Adrenal gland (tissue), 5 donors: Measurements from ENCODE around the gene BCL6B.

Source experiments
- POLR2A ChIP-seq, 2 donors: fragments of 450-650 bp; IDR thresholded peaks; one replicate each; pipeline ENCODE4 v1.6.1; 2017; ENCODE audit warnings: antibody characterized with exemption in 2 of 2, mild to moderate bottlenecking in 2 of 2, moderate library complexity in 1 of 2
- TF ChIP-seq, protein P1 (sequence below), 6 experiments: fragments of 450-650 bp in 4 of 6; fragments of 200-600 bp in 2 of 6; sonication (generic) in 1 of 6; IDR thresholded peaks; 1 replicate in 5 of 6; 2 replicates in 1 of 6; pipeline versions ENCODE4 v1.5.1 to v1.8.0; 2016 to 2021; ENCODE audit warnings: antibody characterized with exemption in 6 of 6, mild to moderate bottlenecking in 2 of 6, moderate library complexity in 1 of 6
- donor health status: DM: no; HTN: no; CAD: no.

- TF ChIP-seq, protein P1, sequence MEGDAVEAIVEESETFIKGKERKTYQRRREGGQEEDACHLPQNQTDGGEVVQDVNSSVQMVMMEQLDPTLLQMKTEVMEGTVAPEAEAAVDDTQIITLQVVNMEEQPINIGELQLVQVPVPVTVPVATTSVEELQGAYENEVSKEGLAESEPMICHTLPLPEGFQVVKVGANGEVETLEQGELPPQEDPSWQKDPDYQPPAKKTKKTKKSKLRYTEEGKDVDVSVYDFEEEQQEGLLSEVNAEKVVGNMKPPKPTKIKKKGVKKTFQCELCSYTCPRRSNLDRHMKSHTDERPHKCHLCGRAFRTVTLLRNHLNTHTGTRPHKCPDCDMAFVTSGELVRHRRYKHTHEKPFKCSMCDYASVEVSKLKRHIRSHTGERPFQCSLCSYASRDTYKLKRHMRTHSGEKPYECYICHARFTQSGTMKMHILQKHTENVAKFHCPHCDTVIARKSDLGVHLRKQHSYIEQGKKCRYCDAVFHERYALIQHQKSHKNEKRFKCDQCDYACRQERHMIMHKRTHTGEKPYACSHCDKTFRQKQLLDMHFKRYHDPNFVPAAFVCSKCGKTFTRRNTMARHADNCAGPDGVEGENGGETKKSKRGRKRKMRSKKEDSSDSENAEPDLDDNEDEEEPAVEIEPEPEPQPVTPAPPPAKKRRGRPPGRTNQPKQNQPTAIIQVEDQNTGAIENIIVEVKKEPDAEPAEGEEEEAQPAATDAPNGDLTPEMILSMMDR (IDR thresholded peaks at IDR 0.05), result no peak
- peak in 1 of 2 donors; percentile 68 for TF ChIP-seq POLR2A (IDR thresholded peaks at IDR 0.05)
These were observed 7.6 kb upstream of the BCL6B start for GRCh38 chr17:7014995-7015958.
